ENCODE data around the gene TNFAIP8. TPM values are rescaled to one million over a fixed set of nuclear protein-coding genes. Genes with fewer than 3 reads are reported as not detected.

The TNFAIP8 gene
- total and polyA plus RNA-seq, 2 donors (not counting 1 experiment from before 2014, with no cell fraction given), result 67.3 to 109 TPM

DNA sequence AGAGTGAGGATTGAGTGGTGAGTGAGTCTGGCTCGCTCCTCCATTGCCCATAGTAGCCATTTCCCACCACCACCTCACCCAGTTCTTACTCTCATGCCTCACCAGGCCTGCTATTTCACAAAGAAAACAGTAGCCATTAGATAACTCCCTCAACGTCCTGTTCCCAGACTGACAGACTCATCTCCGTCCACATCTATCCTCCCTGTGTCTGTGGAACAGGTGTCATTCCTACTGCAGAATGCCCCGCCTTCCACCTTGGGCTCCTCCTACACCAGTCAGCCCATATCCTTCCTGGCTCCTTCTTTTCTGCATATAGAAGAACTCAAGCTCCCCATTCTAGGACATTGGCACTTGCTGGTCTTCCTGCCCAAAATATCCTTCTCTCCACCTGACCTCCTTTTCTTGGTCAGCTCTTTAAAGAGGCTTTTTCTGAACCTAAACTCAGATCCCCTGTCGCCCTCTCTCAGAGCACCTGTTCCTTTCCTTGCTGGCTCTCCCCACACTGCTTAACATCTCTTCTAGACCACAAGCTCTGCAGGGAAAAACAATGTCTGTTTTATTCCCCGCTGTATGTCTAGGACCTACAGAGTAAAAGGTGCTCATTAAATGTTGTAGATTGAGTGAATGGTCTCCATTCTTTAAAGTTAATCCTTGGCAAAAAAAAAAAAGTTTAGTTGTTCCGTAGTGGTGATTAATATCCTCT, 3.2 kb downstream of the TNFAIP8 start:
- ChIA-PET CTCF (interaction anchor here (1.2 to 16.2 kb wide), 8 partner anchors 11 to 371 kb away, joined by 3 to 209 read pairs (median 8); partner anchors contain the start of gene DTWD2), POLR2A (interaction anchor here (0.7 to 1.5 kb wide), 3 partner anchors 75 to 289 kb away, joined by 3 to 5 read pairs (median 5); no protein-coding TSS in a partner anchor)
- H3K27ac Mint-ChIP-seq, result peak overlapping the region; percentile 93
- DNase-seq (no peak), ATAC-seq (ENCODE audit: low read depth) (no peak)
- TF ChIP-seq, protein P1, sequence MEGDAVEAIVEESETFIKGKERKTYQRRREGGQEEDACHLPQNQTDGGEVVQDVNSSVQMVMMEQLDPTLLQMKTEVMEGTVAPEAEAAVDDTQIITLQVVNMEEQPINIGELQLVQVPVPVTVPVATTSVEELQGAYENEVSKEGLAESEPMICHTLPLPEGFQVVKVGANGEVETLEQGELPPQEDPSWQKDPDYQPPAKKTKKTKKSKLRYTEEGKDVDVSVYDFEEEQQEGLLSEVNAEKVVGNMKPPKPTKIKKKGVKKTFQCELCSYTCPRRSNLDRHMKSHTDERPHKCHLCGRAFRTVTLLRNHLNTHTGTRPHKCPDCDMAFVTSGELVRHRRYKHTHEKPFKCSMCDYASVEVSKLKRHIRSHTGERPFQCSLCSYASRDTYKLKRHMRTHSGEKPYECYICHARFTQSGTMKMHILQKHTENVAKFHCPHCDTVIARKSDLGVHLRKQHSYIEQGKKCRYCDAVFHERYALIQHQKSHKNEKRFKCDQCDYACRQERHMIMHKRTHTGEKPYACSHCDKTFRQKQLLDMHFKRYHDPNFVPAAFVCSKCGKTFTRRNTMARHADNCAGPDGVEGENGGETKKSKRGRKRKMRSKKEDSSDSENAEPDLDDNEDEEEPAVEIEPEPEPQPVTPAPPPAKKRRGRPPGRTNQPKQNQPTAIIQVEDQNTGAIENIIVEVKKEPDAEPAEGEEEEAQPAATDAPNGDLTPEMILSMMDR (IDR thresholded peaks at IDR 0.05), result no peak
- no peak for TF ChIP-seq EZH2 (IDR thresholded peaks at IDR 0.05; ENCODE audit: borderline replicate concordance, insufficient read depth, low read depth, low read length, poor library complexity, severe bottlenecking)
- Histone ChIP-seq H3K36me3 (replicated peaks in 1 of 2; ENCODE audit: control extremely low read depth in 1 of 2, control insufficient read depth in 1 of 2, extremely low read depth in 1 of 2, insufficient read depth in 2 of 2, low read length in 1 of 2) (peaks cover 0 to 31% of the 10 kb centered on the region in 2 experiments), H3K4me1 (ENCODE audit: control insufficient read depth in 2 of 2, insufficient read depth in 2 of 2, low read length in 2 of 2) (peaks cover 73 to 76% of the 10 kb centered on the region in 2 donors), H3K27ac (ENCODE audit: low read length in 2 of 2) (peak overlapping the region; percentile 69 to 91), H3K9me3 (ENCODE audit: control extremely low read depth in 1 of 3, control insufficient read depth in 2 of 3, insufficient read depth in 1 of 3, low read length in 2 of 3) (peaks cover 0 to 3% (median 0%) of the 10 kb centered on the region in 3 donors), H3K79me2 (ENCODE audit: control insufficient read depth, insufficient read depth, low read length) (peaks cover 100% of the 10 kb centered on the region), H3K9ac (ENCODE audit: low read length) (peak overlapping the region; percentile 81), H4K20me1 (ENCODE audit: control insufficient read depth, insufficient read depth, low read length, poor library complexity, severe bottlenecking) (peaks cover 30% of the 10 kb centered on the region), H3K4me3 (ENCODE audit: control extremely low read depth in 1 of 5, extremely low read depth in 1 of 5, insufficient read depth in 1 of 5, low read depth in 2 of 5, low read length in 4 of 5) (peak overlapping the region in 4 of 5 experiments; percentile 11 to 93 (median 15)), H3K4me2 (replicated peaks; ENCODE audit: low read depth, low read length, poor library complexity, severe bottlenecking) (peak overlapping the region; percentile 86), H2AFZ (ENCODE audit: insufficient read depth, low read depth, low read length, poor library complexity, severe bottlenecking) (no peak overlapping the region), H3K27me3 (replicated peaks in 1 of 4; ENCODE audit: control extremely low read depth in 1 of 4, control insufficient read depth in 3 of 4, insufficient read depth in 4 of 4, low read length in 3 of 4) (no peaks in the 10 kb centered on the region)
- WGBS (ENCODE audit: insufficient coverage), result 62% methylated on average over 4 of the region's 7 CpGs
- H3K9me3 Mint-ChIP-seq (ENCODE audit: insufficient read depth), result no peaks in the 10 kb centered on the region
- intact Hi-C loops (cut with micrococcal nuclease), result loop anchor here (1.0 kb wide), 1 partner anchor 9 kb away; no protein-coding TSS in a partner anchor
- peak overlapping the region; percentile 92 for H3K4me3 Mint-ChIP-seq
- no peaks in the 10 kb centered on the region for H3K27me3 Mint-ChIP-seq
- peaks cover 88% of the 10 kb centered on the region for H3K4me1 Mint-ChIP-seq
